ENCODE measurements around the gene AHI1. TPM values are rescaled to one million over a fixed set of nuclear protein-coding genes. Genes with fewer than 3 reads are reported as not detected.

The AHI1 gene
- total and polyA plus RNA-seq, 2 donors from 2014 or later = 9.1 to 28.5 TPM

DNA sequence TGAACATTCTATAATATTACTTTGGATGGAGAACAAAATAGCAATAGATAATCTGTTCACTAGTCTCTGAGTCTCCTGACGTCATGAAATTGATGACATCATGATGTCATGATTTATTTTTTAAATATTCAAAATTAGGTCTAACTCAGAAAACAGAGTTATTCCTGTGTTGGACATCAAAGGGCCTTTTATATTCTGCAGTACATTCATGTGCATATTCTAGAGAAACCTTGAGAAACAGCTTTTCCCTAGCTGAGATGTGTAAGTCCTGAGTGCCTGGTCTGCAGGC lies 263.1 kb downstream of the AHI1 start:
- no peak for FAIRE-seq
- no peak overlapping the region for H3K9ac ChIP-seq (ENCODE audit: low read length in 3 of 3)
- H3K4me1 ChIP-seq (ENCODE audit: control insufficient read depth in 2 of 3, insufficient read depth in 2 of 3, low read depth in 1 of 3, low read length in 3 of 3) = no peaks in the 10 kb centered on the region
- no peak overlapping the region for H3K27ac ChIP-seq (ENCODE audit: low read depth in 2 of 2, low read length in 2 of 2)
- DNase-seq = no peak
- no peaks in the 10 kb centered on the region for H3K36me3 ChIP-seq (ENCODE audit: control insufficient read depth in 2 of 3, insufficient read depth in 3 of 3, low read length in 3 of 3)
- H3K9me3 ChIP-seq (ENCODE audit: control insufficient read depth in 2 of 3, insufficient read depth in 1 of 3, low read length in 3 of 3) = no peaks in the 10 kb centered on the region
- H3K4me3 ChIP-seq (ENCODE audit: low read length in 3 of 3) = no peak overlapping the region
- intact Hi-C loops (cut with DNase I) = no loop called here
- no peak for TF ChIP-seq CTCF (IDR thresholded peaks at IDR 0.05; ENCODE audit: borderline replicate concordance, extremely low read depth, insufficient read depth)
- H3K27me3 ChIP-seq (ENCODE audit: control insufficient read depth, insufficient read depth, low read length) = no peaks in the 10 kb centered on the region

GRCh38 chr6:135233686-135234491 lies 263.7 kb downstream of the AHI1 start:
- no peak for TF ChIP-seq CTCF (IDR thresholded peaks at IDR 0.05; ENCODE audit: borderline replicate concordance, extremely low read depth, insufficient read depth)
- no peak overlapping the region for H3K9ac ChIP-seq (ENCODE audit: low read length in 3 of 3)
- H3K27me3 ChIP-seq (ENCODE audit: control insufficient read depth, insufficient read depth, low read length) = no peaks in the 10 kb centered on the region
- no peaks in the 10 kb centered on the region for H3K36me3 ChIP-seq (ENCODE audit: control insufficient read depth in 2 of 3, insufficient read depth in 3 of 3, low read length in 3 of 3)
- FAIRE-seq = no peak
- H3K27ac ChIP-seq (ENCODE audit: low read depth in 2 of 2, low read length in 2 of 2) = no peak overlapping the region
- no peaks in the 10 kb centered on the region for H3K4me1 ChIP-seq (ENCODE audit: control insufficient read depth in 2 of 3, insufficient read depth in 2 of 3, low read depth in 1 of 3, low read length in 3 of 3)
- no peaks in the 10 kb centered on the region for H3K9me3 ChIP-seq (ENCODE audit: control insufficient read depth in 2 of 3, insufficient read depth in 1 of 3, low read length in 3 of 3)
- DNase-seq = peak in 2 of 5 donors; percentile 3 to 40
- H3K4me3 ChIP-seq (ENCODE audit: low read length in 3 of 3) = no peak overlapping the region
- intact Hi-C loops (cut with DNase I) = no loop called here

Small RNA genes within 50 kb of the gene (microRNA-seq; reads per million reads assigned to microRNA genes)
- not detected for gene MIR548A2
